Neural cell (in vitro differentiated cells): ENCODE results near the gene SDHC. TPM values are rescaled to one million over a fixed set of nuclear protein-coding genes. Genes with fewer than 3 reads are reported as not detected.

Experiments used
- H2AFZ ChIP-seq: fragments of 200-600, 300-800 bp; sonication (generic), shearing (Covaris generic); 2 replicates; pipeline ENCODE4 v1.6.0; 2014; ENCODE audit warnings: low read depth, mild to moderate bottlenecking, antibody characterized with exemption, low read length, moderate library complexity
- H3F3A ChIP-seq: fragments of 200-600 bp; shearing (Covaris generic); 2 replicates; pipeline ENCODE4 v1.6.1; 2016; ENCODE audit warnings: mild to moderate bottlenecking, moderate library complexity, mixed read lengths, antibody characterized with exemption, low read length; ENCODE audit not compliant: insufficient read depth, poor library complexity, severe bottlenecking
- H3K27ac ChIP-seq: fragments of 200-600, 300-800 bp; sonication (generic), shearing (Covaris generic); 2 replicates; pipeline ENCODE4 v1.5.1; 2014; ENCODE audit warnings: mild to moderate bottlenecking, low read length, moderate library complexity
- H3K27me3 ChIP-seq: fragments of 300-800, 200-600 bp; sonication (generic), shearing (Covaris generic); 2 replicates; pipeline ENCODE4 v1.6.0; 2014; ENCODE audit warnings: mild to moderate bottlenecking, low read depth, low read length, moderate library complexity; ENCODE audit not compliant: insufficient read depth
- H3K36me3 ChIP-seq: fragments of 300-800, 200-600 bp; sonication (generic), shearing (Covaris generic); 2 replicates; pipeline ENCODE4 v1.5.1; 2014; ENCODE audit warnings: mild to moderate bottlenecking, antibody characterized with exemption, low read length, moderate library complexity; ENCODE audit not compliant: insufficient read depth
- H3K4me2 ChIP-seq: fragments of 300-800, 200-600 bp; sonication (generic), shearing (Covaris generic); 2 replicates; pipeline ENCODE4 v1.6.0; 2014; ENCODE audit warnings: mild to moderate bottlenecking, low read length
- H3K4me3 ChIP-seq: fragments of 300-800, 200-600 bp; sonication (generic), shearing (Covaris generic); 2 replicates; pipeline ENCODE4 v1.5.1; 2014; ENCODE audit warnings: mild to moderate bottlenecking, low read length, moderate library complexity
- H3K79me2 ChIP-seq: fragments of 200-600 bp; shearing (Covaris generic); replicated peaks from 2 replicates; pipeline ENCODE4 v1.6.0; 2014; ENCODE audit warnings: mild to moderate bottlenecking, low read length, moderate library complexity; ENCODE audit not compliant: insufficient read depth
- H3K9ac ChIP-seq: fragments of 300-800, 200-600 bp; sonication (generic), shearing (Covaris generic); 2 replicates; pipeline ENCODE4 v1.6.1; 2016; ENCODE audit warnings: mild to moderate bottlenecking, low read length, mixed read lengths
- H3K9me2 ChIP-seq: fragments of 200-600 bp; shearing (Covaris generic); 2 replicates; pipeline ENCODE4 v1.6.1; 2016; ENCODE audit warnings: mild to moderate bottlenecking, low read length, mixed read lengths; ENCODE audit not compliant: insufficient read depth
- H3K9me3 ChIP-seq: fragments of 200-600, 300-800 bp; sonication (generic), shearing (Covaris generic); 2 replicates; pipeline ENCODE4 v1.6.1; 2016; ENCODE audit warnings: mild to moderate bottlenecking, mixed run types, low read length, moderate library complexity, mixed read lengths
- H4K20me1 ChIP-seq: fragments of 200-600 bp; shearing (Covaris generic); 2 replicates; pipeline ENCODE4 v1.6.1; 2016; ENCODE audit warnings: mild to moderate bottlenecking, mixed run types; ENCODE audit not compliant: insufficient read depth
- EP300 ChIP-seq: fragments of 450-650 bp; conservative IDR thresholded peaks from 2 replicates; pipeline ENCODE4 v1.6.1; 2014; ENCODE audit warnings: antibody characterized with exemption, mild to moderate bottlenecking, moderate library complexity; ENCODE audit not compliant: poor library complexity, severe bottlenecking
- MXI1 ChIP-seq: fragments of 450-650 bp; conservative IDR thresholded peaks from 2 replicates; pipeline ENCODE4 v1.6.1; 2014; ENCODE audit warnings: antibody characterized with exemption, mild to moderate bottlenecking; ENCODE audit not compliant: poor library complexity, severe bottlenecking
- POLR2AphosphoS5 ChIP-seq: IDR thresholded peaks from 2 replicates; pipeline ENCODE4 v1.6.1; 2012
- RAD21 ChIP-seq: fragments of 450-650 bp; conservative IDR thresholded peaks from 2 replicates; pipeline ENCODE4 v1.6.1; 2014; ENCODE audit warnings: antibody characterized with exemption, mild to moderate bottlenecking, moderate library complexity
- SMC3 ChIP-seq: fragments of 450-650 bp; conservative IDR thresholded peaks from 2 replicates; pipeline ENCODE4 v1.6.1; 2014; ENCODE audit warnings: antibody characterized with exemption, mild to moderate bottlenecking, moderate library complexity; ENCODE audit not compliant: poor library complexity
- TAF1 ChIP-seq: IDR thresholded peaks from 2 replicates; pipeline ENCODE4 v1.6.1; 2012; ENCODE audit warnings: low read depth
- polyA plus RNA-seq: library from polyadenylated mRNA; depleted of rRNA; stranded (reverse); fragments of >200 nt; gene quantifications from 2 replicates; pipeline ENCODE4 v1.2.3, GENCODE V29; 2014
- TF ChIP-seq, protein P1 (sequence below): fragments of 450-650 bp; IDR thresholded peaks from 2 replicates; pipeline ENCODE4 v1.5.1; 2014; ENCODE audit warnings: antibody characterized with exemption, mild to moderate bottlenecking, moderate library complexity; ENCODE audit not compliant: poor library complexity, severe bottlenecking
- TF ChIP-seq, protein P2 (sequence below): IDR thresholded peaks from 2 replicates; pipeline ENCODE4 v1.6.1; 2012; ENCODE audit warnings: borderline replicate concordance

SDHC gene
- polyA plus RNA-seq, 1 donor from 2014 or later, result 41.6 TPM

DNA sequence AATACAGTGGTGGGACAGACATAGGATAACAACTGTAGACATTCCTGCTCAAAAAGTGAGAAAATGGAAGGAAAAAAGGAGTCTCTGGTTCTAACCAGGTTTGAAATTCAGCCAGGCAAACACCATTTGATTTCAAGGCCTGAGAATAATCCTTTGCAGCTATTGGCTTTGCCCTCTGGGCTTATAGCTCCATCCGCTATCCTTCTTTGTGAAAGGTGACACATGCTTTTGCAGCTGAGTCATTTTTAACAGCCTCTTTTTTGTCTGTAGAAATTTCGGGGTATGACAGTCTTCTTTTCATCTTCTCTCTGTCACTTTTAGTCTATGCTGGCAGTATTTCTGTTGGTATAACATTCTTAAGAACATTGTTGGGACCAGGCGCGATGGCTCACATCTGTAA, 16.2 kb downstream of the SDHC start:
- Histone ChIP-seq H4K20me1 (no peaks in the 10 kb centered on the region), H2AFZ (no peak overlapping the region), H3K4me3 (no peak overlapping the region), H3F3A (no peaks in the 10 kb centered on the region), H3K79me2 (no peaks in the 10 kb centered on the region), H3K36me3 (peaks cover 5% of the 10 kb centered on the region), H3K4me2 (no peak overlapping the region), H3K27ac (no peak overlapping the region), H3K9ac (no peak overlapping the region), H3K27me3 (no peaks in the 10 kb centered on the region), H3K9me2 (no peaks in the 10 kb centered on the region), H3K9me3 (no peaks in the 10 kb centered on the region)
- TF ChIP-seq SMC3 (no peak), MXI1 (no peak)

DNA sequence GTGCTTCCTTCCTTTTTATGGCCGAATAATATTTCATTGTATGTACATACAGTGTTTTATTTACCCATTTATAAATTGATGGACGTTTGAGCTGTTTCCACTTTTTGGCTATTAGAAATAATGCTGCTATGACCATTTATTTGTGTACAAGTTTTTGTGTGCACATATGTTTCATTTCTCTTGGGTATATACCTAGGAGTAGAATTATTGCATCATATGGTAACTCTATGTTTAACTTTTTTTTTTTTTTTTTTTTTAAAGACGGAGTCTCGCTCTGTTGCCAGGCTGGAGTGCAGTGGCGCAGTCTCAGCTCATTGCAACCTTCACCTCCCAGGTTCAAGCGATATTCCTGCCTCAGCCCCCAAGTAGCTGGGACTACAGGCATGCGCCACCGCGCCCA, 19.0 kb downstream of the SDHC start:
- Histone ChIP-seq H3F3A (no peaks in the 10 kb centered on the region), H4K20me1 (no peaks in the 10 kb centered on the region), H3K79me2 (no peaks in the 10 kb centered on the region), H3K9me3 (no peaks in the 10 kb centered on the region), H3K36me3 (peaks cover 5% of the 10 kb centered on the region), H3K27ac (no peak overlapping the region), H3K27me3 (no peaks in the 10 kb centered on the region), H3K4me2 (no peak overlapping the region), H2AFZ (no peak overlapping the region), H3K9me2 (no peaks in the 10 kb centered on the region), H3K4me3 (no peak overlapping the region), H3K9ac (no peak overlapping the region)
- TF ChIP-seq SMC3, result no peak
- TF ChIP-seq, protein P1, sequence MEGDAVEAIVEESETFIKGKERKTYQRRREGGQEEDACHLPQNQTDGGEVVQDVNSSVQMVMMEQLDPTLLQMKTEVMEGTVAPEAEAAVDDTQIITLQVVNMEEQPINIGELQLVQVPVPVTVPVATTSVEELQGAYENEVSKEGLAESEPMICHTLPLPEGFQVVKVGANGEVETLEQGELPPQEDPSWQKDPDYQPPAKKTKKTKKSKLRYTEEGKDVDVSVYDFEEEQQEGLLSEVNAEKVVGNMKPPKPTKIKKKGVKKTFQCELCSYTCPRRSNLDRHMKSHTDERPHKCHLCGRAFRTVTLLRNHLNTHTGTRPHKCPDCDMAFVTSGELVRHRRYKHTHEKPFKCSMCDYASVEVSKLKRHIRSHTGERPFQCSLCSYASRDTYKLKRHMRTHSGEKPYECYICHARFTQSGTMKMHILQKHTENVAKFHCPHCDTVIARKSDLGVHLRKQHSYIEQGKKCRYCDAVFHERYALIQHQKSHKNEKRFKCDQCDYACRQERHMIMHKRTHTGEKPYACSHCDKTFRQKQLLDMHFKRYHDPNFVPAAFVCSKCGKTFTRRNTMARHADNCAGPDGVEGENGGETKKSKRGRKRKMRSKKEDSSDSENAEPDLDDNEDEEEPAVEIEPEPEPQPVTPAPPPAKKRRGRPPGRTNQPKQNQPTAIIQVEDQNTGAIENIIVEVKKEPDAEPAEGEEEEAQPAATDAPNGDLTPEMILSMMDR, result no peak

DNA sequence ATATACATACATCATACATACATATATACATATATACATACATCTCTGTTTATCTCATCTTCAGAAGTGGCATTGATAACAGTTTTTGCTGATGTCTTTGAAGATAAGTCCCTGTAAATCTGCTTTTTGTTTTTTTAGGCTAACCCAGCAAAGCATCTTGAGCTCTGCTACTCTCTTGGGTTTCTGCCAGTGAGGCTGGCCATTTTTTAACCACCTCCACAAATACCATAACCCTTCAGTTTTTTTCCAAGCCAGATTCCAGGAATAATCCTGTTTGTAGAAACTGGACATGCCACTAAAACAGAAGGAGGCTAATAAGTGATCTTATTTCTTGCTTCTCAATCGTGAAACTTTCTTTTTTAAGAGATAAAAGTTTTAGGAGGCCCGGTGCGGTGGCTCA, 21.6 kb downstream of the SDHC start:
- Histone ChIP-seq H2AFZ (no peak overlapping the region), H4K20me1 (no peaks in the 10 kb centered on the region), H3F3A (no peaks in the 10 kb centered on the region), H3K9me3 (no peaks in the 10 kb centered on the region), H3K36me3 (peaks cover 5% of the 10 kb centered on the region), H3K79me2 (no peaks in the 10 kb centered on the region), H3K9ac (no peak overlapping the region), H3K4me3 (no peak overlapping the region), H3K27me3 (no peaks in the 10 kb centered on the region), H3K4me2 (no peak overlapping the region), H3K9me2 (no peaks in the 10 kb centered on the region), H3K27ac (no peak overlapping the region)
- no peak for TF ChIP-seq EP300
- TF ChIP-seq, protein P2, sequence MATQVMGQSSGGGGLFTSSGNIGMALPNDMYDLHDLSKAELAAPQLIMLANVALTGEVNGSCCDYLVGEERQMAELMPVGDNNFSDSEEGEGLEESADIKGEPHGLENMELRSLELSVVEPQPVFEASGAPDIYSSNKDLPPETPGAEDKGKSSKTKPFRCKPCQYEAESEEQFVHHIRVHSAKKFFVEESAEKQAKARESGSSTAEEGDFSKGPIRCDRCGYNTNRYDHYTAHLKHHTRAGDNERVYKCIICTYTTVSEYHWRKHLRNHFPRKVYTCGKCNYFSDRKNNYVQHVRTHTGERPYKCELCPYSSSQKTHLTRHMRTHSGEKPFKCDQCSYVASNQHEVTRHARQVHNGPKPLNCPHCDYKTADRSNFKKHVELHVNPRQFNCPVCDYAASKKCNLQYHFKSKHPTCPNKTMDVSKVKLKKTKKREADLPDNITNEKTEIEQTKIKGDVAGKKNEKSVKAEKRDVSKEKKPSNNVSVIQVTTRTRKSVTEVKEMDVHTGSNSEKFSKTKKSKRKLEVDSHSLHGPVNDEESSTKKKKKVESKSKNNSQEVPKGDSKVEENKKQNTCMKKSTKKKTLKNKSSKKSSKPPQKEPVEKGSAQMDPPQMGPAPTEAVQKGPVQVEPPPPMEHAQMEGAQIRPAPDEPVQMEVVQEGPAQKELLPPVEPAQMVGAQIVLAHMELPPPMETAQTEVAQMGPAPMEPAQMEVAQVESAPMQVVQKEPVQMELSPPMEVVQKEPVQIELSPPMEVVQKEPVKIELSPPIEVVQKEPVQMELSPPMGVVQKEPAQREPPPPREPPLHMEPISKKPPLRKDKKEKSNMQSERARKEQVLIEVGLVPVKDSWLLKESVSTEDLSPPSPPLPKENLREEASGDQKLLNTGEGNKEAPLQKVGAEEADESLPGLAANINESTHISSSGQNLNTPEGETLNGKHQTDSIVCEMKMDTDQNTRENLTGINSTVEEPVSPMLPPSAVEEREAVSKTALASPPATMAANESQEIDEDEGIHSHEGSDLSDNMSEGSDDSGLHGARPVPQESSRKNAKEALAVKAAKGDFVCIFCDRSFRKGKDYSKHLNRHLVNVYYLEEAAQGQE, result no peak
- TF ChIP-seq, protein P1, result no peak
- TF ChIP-seq RAD21, result no peak
- TF ChIP-seq TAF1, result no peak
- TF ChIP-seq POLR2AphosphoS5, result no peak
- TF ChIP-seq SMC3, result no peak
- no peak for TF ChIP-seq MXI1
